ENCODE data around the gene MYO5B.

Gene MYO5B

GRCh38 chr18:50065527-50065926, 129.4 kb downstream of the MYO5B start:
- Histone ChIP-seq H3F3A (ENCODE audit: control insufficient read depth, insufficient read depth) (no peaks in the 10 kb centered on the region), H3K9me2 (replicated peaks; ENCODE audit: control insufficient read depth, low read length) (no peaks in the 10 kb centered on the region), H3K4me3 (ENCODE audit: low read length) (no peak overlapping the region), H3K9me3 (ENCODE audit: control insufficient read depth, insufficient read depth, low read length) (no peaks in the 10 kb centered on the region), H3K27me3 (ENCODE audit: control insufficient read depth, low read length) (peaks cover 6% of the 10 kb centered on the region; the same call in 1 of the 2 replicates), H4K20me1 (ENCODE audit: control insufficient read depth, insufficient read depth, low read depth, low read length) (no peaks in the 10 kb centered on the region), H3K4me1 (ENCODE audit: control insufficient read depth, low read length) (no peaks in the 10 kb centered on the region), H3K36me3 (ENCODE audit: control insufficient read depth, low read length) (no peaks in the 10 kb centered on the region), H3K79me2 (ENCODE audit: control insufficient read depth, low read length) (no peaks in the 10 kb centered on the region), H3K4me2 (ENCODE audit: low read length) (no peak overlapping the region), H3K27ac (ENCODE audit: low read depth, low read length) (no peak overlapping the region)
- TF ChIP-seq EZH2phosphoT487 (IDR thresholded peaks at IDR 0.05; ENCODE audit: borderline replicate concordance, low read length): no peak
- no peak for TF ChIP-seq CTCF (IDR thresholded peaks at IDR 0.05; ENCODE audit: low read depth, low read length, poor library complexity, severe bottlenecking)

DNA sequence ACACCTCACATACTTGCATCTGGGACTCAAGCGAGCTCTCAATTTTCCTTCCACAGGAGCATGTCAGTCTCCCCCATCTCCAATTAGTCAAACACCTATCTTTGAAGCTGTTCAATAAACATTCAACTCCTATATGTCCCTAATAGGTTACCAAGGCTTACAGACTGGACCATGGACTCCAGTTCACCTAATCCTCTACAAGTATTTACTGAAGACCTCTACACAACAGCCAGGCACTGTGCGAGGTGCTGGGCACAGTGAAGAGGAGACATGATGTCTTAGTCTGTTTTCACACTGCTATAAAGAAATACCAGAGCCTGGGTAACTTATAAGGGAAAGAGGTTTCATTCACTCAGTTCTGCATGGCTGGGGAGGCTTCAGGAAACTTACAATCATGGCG, 129.9 kb downstream of the MYO5B start:
- H3K9me3 ChIP-seq (ENCODE audit: control insufficient read depth, insufficient read depth, low read length): no peaks in the 10 kb centered on the region
- H3K9me2 ChIP-seq (replicated peaks; ENCODE audit: control insufficient read depth, low read length): no peaks in the 10 kb centered on the region
- H3K27ac ChIP-seq (ENCODE audit: low read depth, low read length): no peak overlapping the region
- TF ChIP-seq EZH2phosphoT487 (IDR thresholded peaks at IDR 0.05; ENCODE audit: borderline replicate concordance, low read length) (no peak), CTCF (IDR thresholded peaks at IDR 0.05; ENCODE audit: low read depth, low read length, poor library complexity, severe bottlenecking) (no peak)
- H3K4me1 ChIP-seq (ENCODE audit: control insufficient read depth, low read length): no peaks in the 10 kb centered on the region
- H4K20me1 ChIP-seq (ENCODE audit: control insufficient read depth, insufficient read depth, low read depth, low read length): no peaks in the 10 kb centered on the region
- no peak overlapping the region for H3K4me2 ChIP-seq (ENCODE audit: low read length)
- H3K79me2 ChIP-seq (ENCODE audit: control insufficient read depth, low read length): no peaks in the 10 kb centered on the region
- no peaks in the 10 kb centered on the region for H3K36me3 ChIP-seq (ENCODE audit: control insufficient read depth, low read length)
- no peak overlapping the region for H3K4me3 ChIP-seq (ENCODE audit: low read length)
- H3F3A ChIP-seq (ENCODE audit: control insufficient read depth, insufficient read depth): no peaks in the 10 kb centered on the region
- peaks cover 6% of the 10 kb centered on the region; the same call in 1 of the 2 replicates for H3K27me3 ChIP-seq (ENCODE audit: control insufficient read depth, low read length)

GRCh38 chr18:50061876-50062517, 132.9 kb downstream of the MYO5B start:
- Histone ChIP-seq H3K27ac (ENCODE audit: low read depth, low read length) (no peak overlapping the region), H3K27me3 (ENCODE audit: control insufficient read depth, low read length) (peaks cover 8% of the 10 kb centered on the region), H3K79me2 (ENCODE audit: control insufficient read depth, low read length) (no peaks in the 10 kb centered on the region), H3F3A (ENCODE audit: control insufficient read depth, insufficient read depth) (no peaks in the 10 kb centered on the region), H4K20me1 (ENCODE audit: control insufficient read depth, insufficient read depth, low read depth, low read length) (no peaks in the 10 kb centered on the region), H3K9me2 (replicated peaks; ENCODE audit: control insufficient read depth, low read length) (no peaks in the 10 kb centered on the region), H3K9me3 (ENCODE audit: control insufficient read depth, insufficient read depth, low read length) (no peaks in the 10 kb centered on the region), H3K4me2 (ENCODE audit: low read length) (no peak overlapping the region), H3K36me3 (ENCODE audit: control insufficient read depth, low read length) (no peaks in the 10 kb centered on the region), H3K4me1 (ENCODE audit: control insufficient read depth, low read length) (no peaks in the 10 kb centered on the region), H3K4me3 (ENCODE audit: low read length) (no peak overlapping the region)
- TF ChIP-seq CTCF (IDR thresholded peaks at IDR 0.05; ENCODE audit: low read depth, low read length, poor library complexity, severe bottlenecking) (no peak), EZH2phosphoT487 (IDR thresholded peaks at IDR 0.05; ENCODE audit: borderline replicate concordance, low read length) (no peak)

Measured in DOHH2 (cell line).